CD4-positive, alpha-beta T cell treated with Interleukin-10 for 1 hour (primary cell): ENCODE measurements around the gene RAB17.
A peak's percentile ranks its signal among the peaks of the same experiment; 100 is the strongest.
"Not testable (repeated sequence)": the region's sequence is repeated elsewhere in the genome, so short reads cannot be mapped to it uniquely, and the experiment has no call there.

Source experiments
- DNase-seq: peaks from one replicate; pipeline ENCODE4 v3.0.0-alpha.2; 2020

The RAB17 gene

DNA sequence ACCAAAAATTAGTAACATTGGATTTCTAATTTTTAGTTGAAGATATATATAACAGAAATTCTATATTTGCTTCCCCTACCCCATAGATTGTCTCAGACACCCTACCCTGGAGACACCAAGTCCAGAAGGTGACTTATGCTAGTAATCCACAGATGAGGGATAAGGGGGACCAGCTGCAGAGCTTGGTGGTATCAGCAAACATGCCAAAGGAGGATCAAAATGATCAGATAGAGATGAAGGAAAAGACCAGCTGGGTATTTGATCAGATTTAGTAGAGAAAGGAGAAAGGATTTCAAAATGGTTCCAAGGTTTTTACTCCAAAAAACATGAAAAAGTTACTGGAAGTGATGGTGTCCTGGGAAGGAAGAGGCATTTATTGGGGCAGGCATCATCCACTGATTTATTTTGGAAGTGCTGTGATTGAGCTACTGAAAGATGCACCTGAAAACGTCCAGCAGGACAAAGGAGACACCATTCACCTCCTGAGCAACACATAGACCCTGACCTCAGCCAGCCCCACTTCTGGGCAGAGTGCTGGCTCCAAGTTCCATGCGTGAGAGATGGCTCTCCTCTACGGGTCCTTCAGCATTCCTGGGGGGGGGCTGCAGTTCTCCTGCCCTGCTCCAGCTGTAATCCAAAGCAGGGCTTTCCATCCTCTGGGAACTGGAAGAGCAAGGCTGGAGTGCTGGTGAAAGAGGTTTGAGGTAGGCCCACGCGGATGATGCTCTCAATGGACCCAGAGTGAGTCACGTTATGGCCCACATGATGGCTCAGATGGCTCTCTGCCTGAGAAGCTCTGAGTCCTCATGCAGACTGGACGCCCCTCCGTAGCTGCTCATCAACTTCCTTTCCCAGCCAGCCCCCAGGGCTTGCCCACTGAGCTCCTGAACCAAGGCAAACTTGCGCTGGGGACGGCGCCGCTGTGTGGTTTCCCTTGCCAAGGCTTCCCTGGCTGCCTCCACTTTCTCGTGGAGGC, 33.2 kb upstream of the RAB17 start:
- DNase-seq = no peak

DNA sequence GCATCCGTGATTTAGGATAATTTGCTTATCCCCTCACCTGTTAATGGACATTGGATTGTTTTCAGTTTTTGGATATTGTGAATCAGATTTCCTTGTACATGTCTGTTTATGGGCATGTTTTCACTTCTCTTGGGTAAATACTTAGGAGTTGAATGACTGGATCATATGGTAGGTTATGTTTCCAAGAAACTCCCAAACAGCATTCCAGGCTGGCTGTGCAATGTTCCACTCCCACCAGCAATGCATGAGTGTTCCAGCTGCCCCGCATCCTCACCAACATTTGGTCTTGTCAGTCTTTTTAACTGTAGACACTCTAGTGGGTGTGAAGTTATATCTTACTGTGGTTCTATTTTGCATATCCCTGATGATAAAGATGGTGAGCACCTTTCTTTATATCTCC, 27.9 kb upstream of the RAB17 start:
- no peak for DNase-seq

GRCh38 chr2:237617587-237617982, 27.1 kb upstream of the RAB17 start:
- DNase-seq = no peak

DNA sequence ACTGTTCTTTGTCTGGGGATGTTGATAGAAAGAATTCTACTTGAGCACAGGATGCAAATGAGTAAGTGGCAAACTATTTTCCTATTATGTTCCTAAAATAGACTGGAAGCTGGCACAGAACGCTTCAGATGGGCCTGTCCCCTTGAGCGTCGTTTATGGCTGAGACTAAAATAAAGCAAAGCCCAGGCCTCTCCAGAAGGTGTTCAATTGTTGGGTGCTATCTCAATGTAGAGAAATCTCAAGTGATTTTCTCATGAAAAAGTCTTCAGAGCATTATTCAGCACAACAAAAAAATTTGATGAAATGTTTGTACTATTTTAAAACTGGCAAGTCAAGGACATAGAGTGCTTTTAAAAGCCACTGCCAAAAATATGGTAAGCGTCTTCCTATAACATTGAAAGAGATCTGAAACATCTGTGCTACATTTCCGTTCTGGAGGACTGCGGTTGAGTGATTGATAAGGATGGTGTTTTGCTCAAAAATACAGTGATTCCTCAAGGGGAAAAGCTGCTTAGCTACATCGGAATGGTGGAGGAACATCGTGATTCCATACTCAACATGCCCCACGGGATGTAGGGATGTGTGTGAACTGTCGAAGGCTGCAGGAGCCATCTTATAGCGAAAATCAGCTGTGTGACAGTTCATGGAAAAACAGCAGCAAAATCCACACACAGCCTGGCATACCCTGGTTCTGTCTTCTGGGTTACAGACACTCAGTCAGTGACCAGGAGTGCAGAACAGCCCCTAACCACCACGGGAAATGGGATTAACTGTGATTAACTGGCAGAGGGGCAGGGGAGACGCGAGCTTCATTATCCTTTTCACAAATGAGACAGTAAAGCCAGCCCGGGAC, 26.4 kb upstream of the RAB17 start:
- DNase-seq = no peak

DNA sequence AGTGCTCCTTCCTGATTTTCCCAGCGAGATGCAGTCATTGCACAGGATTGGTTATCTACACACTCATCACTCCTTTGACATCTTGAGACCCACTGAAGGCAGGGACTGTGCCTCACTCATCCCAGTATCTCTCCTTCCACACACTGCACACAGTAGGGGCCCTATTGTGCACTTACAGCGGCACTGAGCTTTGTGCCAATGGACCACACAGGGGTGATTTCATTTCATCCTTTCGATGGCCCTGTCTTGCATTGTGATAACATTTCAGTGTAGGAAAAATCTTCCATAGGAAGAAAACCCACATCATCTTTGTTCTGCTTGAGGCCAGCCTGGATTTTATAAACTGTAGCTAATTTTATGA, 25.8 kb upstream of the RAB17 start:
- no peak for DNase-seq

DNA sequence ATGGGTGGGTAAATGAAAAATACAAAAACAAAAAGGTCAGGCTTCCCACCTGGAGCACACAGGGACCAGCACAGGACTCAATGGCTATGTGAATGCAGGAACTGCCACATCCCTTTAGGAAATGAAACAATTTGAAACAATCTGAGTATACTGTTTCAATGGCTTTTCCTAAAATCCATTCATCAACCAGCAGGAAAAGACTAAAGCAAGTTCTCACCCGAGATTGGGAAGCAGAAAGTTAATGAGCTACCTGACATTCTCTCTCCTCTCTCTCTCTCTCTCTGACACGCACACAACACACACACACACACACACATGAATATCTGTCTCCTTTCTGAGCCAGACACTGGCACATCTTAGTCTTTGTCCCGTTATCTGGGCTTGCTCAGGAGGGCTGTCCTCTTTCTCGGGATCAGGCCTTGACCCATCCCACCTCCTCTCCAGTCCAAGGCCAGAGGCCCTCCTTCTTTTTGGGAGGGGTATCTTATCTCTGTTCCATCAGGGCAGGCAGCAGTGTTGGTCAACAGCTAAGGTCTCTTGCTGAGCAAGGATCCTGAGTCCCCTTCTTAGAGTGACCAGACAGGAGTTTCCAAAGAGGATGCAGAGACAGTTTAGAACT, 25.2 kb upstream of the RAB17 start:
- no peak for DNase-seq

GRCh38 chr2:237614151-237614720, 23.7 kb upstream of the RAB17 start:
- no peak for DNase-seq

DNA sequence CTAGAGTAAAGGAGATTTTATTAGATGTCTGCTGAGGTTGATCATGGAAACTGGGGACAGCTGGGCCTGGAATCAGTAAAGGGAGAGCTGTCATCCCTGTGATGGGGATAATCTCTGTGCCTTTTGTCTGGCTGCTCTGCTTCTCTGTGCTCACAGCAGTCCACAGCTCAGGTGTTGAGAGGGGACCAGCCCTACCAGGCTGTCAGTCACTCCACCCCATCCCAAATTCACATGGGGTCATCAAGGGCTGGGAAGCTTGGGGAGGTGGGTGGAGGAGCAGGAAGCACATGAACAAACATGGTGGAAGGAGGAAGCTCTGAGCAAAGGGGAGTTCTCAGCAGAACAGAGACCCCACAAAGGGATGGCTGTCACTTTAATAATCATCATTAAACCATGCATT, 23.1 kb upstream of the RAB17 start:
- no peak for DNase-seq

DNA sequence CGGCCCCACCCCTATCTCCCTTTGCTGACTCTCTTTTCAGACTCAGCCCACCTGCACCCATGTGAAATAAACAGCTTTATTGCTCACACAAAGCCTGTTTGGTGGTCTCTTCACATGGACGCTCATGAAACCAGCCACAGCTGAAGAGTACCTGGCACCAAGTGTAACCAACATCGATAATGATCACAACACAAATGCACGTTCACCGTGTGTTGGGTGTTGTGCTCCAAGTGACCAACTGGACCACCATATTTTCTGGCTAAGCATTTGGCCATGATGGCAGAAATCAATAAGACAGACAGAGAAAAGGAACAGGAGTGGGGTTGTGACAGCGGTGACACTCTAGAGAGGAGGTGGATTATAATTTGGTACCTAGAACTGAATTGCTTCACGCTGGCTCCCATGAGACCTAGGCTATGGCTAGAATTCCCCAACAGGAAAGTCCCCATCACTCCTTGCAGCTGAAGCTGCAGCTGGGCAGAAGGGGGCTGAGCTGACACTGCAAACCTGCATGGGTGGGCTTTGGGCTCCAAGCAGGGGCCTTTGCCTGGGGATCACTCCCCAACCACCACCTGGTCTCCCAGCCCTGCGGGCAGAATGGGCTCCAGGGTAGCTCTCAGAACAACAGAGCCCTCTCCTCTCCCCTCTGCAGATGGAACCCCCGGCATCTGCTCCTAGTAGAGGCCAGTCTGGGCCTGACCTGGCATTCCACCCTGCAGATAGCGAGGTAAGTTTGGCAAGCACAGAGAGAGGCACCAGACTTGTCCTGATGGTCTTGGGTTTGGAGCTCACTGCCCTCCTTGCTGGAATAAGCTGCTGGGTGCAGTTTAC, 22.2 kb upstream of the RAB17 start:
- DNase-seq = no peak

DNA sequence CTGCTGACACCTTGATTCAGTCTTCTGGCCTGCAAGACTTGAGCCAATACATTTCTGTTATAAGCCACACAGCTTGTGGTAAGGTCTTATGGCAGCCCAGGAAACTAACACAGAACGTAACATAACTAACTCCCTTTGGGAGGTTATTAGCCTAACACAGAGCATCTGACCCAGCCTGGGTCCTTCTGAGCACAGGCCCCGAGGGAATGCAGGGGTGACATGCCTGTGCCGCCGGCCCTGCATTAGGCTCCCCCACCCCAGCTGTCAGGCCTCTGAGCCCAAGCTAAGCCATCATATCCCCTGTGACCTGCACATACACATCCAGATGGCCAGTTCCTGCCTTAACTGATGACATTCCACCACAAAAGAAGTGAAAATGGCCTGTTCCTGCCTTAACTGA, 16.0 kb upstream of the RAB17 start:
- not testable (repeated sequence) for DNase-seq

DNA sequence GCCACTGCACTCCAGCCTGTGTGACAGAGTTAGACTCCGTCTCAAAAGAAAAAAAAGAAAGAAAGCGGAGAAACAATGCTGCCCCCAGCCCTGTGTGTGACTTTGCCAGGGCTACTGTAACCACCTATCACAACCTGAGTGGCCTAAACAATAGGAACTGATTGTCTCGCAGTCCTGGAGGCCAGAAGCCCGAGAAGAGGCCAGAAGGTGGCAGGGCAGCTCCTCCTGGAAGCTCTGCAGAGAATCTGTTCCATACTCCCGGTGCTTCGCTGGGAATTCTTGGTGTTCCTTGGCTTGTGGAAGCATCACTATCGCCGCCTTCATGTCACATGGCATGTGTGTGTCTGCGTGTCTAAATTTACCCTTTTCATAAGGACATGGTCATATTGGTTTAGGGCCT, 14.4 kb upstream of the RAB17 start:
- DNase-seq = no peak

GRCh38 chr2:237604391-237604790, 13.9 kb upstream of the RAB17 start:
- no peak for DNase-seq

- peak; percentile 85 for DNase-seq
Measured at GRCh38 chr2:237603718-237604362, 13.3 kb upstream of the RAB17 start.

- no peak for DNase-seq
Measured at GRCh38 chr2:237603049-237603717, 12.6 kb upstream of the RAB17 start.

DNA sequence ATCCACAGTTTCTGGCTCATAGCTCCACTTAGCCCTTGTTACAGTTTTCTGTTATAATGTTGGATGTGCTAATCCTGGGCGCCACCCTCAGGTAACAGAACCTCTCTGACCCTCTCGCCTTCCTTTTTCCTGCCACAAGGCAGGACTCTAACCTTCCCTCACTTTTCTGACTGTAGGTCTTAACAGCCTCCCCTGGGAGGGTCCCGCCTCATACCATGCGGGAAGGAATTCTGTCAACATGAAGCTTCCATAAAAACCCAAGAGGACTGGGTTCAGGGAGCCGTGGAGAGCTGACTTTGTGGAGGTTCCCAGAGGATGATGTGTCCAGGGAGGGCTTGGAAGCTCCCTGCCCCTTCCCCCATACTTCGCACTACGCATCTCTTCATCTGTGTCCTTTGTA, 11.9 kb upstream of the RAB17 start:
- DNase-seq = no peak

DNA sequence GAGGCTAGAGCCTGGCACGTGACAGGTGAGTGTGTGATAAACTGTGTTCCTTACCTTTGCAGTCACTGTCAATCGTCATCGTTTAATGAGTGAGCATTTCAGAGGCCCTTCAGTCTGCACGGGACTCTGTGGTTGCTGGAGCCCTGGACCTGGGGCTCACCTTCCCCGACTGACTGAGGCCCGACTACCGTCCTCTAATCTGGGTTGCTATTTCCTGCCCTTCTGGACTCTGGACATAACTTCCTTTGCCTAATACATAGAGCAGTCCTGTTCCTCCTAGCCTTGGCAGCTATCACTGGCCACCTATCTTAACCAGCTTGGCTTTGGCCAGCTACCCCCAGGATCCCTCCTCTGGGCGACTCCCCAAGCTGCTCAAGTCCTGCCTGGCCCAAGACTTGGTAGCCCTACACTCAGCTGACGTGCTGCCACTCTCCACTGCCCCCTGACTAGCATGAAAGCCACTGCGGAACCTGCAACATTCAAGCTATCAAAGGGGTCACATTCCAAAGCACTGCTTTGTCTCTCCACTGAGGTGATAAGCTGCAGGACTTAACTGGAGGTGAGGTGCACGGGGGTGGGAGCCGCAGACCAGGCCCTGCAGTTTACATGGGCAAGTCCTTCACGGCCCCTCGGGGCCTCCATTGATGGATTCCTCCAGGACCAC, 11.1 kb upstream of the RAB17 start:
- no peak for DNase-seq

DNA sequence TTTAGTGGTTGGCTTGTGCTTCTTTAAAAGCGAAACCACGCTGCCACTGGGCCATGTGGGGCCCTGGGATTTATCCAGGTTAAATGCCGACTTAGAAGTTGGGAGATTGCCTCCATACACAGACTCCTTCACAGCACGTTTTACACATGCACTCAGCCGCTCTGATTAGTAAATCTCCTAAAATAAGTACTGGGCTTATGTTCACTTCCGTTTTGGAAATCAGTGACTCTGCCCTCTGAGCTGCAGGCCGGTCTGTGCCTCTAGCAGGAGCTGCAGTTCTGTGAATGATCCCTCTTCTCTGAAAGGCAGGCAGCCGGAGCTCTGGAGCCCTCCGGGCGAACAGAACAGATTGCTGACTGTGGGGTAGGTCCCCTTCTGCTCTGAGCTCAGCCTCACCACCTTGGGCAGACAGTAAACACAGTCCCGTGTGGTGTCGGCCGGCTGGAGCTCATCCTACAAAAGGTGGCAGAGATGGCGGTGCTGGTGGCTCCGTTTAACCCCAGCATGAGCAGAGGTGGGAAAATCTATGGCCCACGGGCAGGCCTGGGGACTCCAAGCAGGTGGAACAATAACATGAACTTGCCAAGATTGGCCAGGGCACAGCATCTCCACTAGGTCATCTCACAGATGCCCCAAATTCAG, 9.8 kb upstream of the RAB17 start:
- DNase-seq = no peak

- DNase-seq = no peak
Measured at GRCh38 chr2:237599465-237600110, 9.1 kb upstream of the RAB17 start.

DNA sequence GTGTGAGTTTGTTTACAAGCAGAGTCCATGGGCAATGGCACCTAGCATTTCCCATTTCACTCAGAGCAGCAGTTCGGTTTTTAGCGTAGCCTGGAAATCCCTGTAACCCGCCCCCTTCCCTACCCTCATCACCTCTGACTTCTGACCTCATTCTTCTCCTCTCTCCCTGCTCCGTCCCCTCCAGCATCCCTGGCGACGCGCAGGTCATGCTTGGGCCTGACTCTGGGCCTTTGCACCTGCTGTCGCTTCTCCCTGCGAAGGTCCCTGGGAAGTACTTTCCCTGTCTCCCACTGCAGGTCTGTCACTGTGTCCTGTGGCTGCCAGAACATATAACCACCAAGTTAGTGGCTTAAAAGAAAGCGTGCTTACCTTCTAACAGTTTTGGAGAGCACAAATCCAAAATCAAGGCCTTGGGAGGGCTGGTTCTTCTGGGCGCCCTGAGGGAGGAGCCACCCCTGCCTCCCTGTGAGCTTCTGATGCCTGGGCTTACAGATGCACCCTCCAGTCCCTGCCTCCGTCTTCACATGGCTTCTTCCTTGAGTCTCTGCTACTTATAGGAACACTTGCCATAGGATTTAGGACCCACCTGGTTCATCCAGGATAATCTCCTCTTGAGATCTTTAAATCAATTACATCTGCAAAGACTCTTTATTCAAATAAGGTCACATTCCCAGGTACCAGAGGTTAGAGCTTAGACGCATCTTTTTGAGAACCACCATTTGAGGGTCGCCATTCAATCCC, 8.1 kb upstream of the RAB17 start:
- no peak for DNase-seq
